ENCODE data around the gene NDN.

Gene NDN

DNA sequence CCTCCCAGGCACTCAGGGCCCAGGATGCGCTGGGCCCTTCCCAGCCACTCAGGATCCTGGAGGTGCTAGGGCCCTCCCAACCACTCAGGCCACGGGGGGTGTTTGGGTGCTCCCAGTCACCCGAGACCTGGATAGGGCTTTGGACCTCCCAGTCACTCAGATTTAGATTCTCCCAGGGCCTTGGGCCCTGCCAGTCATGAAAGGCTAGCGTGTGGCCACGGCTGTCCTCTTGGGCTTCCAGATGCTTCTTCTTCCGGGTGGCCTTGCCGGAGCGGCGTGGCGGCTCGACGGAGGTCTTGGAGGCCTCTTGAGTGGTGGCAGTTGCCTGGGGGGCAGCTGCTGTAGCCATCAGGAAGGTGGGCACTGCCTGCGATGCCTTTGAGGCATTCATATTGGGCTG is 42.3 kb downstream of the NDN start:
- H3K27ac ChIP-seq, result no peak overlapping the region
- no peak for DNase-seq (ENCODE audit: low spot score)
- ChIA-PET CTCF (no interaction called here), POLR2A (ENCODE audit: low non-redundant PET) (no interaction called here)
- TF ChIP-seq CTCF (conservative IDR thresholded peaks at IDR 0.05; ENCODE audit: low read depth), result no peak

DNA sequence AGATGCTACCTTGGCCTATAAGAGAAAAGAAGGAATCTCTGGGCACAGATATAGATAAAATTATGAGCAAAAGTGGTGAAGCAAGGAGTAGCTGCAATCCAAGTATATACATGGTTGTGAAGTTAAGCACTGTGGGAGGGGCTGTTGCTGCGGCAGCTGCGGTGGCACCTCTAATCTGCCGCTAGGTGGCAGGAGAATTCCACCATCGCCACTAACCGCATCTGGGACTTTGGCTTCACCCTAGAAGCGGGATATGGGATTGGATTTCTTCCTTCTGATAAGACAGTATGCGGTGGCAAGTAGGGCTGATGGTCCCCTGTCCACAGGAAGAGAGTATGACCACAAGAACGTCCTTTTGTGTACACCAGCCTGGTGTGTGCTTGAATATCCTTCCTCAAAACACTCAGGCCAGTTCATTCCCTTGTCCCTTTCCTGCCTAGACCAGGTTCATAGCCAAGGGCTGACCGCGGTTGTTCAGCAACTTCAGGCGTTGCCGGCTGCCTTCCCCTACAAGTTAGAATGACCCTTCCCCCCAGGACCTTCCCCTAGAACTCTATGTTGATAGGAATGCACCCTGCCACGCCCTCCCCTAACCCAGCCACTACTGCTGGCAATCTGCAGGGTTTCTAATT is 44.6 kb downstream of the NDN start:
- POLR2A ChIA-PET (ENCODE audit: low non-redundant PET), result no interaction called here
- no peak overlapping the region for H3K27ac ChIP-seq
- CTCF ChIA-PET, result interaction anchor here (0.6 kb wide), 1 partner anchor 808 kb away, joined by 4 read pairs; no protein-coding TSS in a partner anchor
- peak; percentile 36 for DNase-seq (ENCODE audit: low spot score)
- TF ChIP-seq CTCF (conservative IDR thresholded peaks at IDR 0.05; ENCODE audit: low read depth), result peak; percentile 87

All from RWPE1 (cell line).